ENCODE measurements around the gene STIP1. TPM values are rescaled to one million over a fixed set of nuclear protein-coding genes. Genes with fewer than 3 reads are reported as not detected.
"Not testable (repeated sequence)": the region's sequence is repeated elsewhere in the genome, so short reads cannot be mapped to it uniquely, and the experiment has no call there.

STIP1 gene
- total RNA-seq, 1 donor from 2014 or later: 102 TPM

- no peaks in the 10 kb centered on the region for H3K36me3 ChIP-seq (ENCODE audit: control insufficient read depth, insufficient read depth, low read length)
- no peaks in the 10 kb centered on the region for H3K27me3 ChIP-seq (ENCODE audit: control insufficient read depth, insufficient read depth, low read length)
- peak; percentile 50 for FAIRE-seq
- TF ChIP-seq, protein P1, sequence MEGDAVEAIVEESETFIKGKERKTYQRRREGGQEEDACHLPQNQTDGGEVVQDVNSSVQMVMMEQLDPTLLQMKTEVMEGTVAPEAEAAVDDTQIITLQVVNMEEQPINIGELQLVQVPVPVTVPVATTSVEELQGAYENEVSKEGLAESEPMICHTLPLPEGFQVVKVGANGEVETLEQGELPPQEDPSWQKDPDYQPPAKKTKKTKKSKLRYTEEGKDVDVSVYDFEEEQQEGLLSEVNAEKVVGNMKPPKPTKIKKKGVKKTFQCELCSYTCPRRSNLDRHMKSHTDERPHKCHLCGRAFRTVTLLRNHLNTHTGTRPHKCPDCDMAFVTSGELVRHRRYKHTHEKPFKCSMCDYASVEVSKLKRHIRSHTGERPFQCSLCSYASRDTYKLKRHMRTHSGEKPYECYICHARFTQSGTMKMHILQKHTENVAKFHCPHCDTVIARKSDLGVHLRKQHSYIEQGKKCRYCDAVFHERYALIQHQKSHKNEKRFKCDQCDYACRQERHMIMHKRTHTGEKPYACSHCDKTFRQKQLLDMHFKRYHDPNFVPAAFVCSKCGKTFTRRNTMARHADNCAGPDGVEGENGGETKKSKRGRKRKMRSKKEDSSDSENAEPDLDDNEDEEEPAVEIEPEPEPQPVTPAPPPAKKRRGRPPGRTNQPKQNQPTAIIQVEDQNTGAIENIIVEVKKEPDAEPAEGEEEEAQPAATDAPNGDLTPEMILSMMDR (IDR thresholded peaks at IDR 0.05; ENCODE audit: insufficient read depth, low read length, severe bottlenecking): no peak
- no peak for DNase-seq (ENCODE audit: low read depth)
- H3K4me3 ChIP-seq (ENCODE audit: low read depth, low read length): no peak overlapping the region
Measured at GRCh38 chr11:64156235-64157011, 29.5 kb upstream of the STIP1 start.

DNA sequence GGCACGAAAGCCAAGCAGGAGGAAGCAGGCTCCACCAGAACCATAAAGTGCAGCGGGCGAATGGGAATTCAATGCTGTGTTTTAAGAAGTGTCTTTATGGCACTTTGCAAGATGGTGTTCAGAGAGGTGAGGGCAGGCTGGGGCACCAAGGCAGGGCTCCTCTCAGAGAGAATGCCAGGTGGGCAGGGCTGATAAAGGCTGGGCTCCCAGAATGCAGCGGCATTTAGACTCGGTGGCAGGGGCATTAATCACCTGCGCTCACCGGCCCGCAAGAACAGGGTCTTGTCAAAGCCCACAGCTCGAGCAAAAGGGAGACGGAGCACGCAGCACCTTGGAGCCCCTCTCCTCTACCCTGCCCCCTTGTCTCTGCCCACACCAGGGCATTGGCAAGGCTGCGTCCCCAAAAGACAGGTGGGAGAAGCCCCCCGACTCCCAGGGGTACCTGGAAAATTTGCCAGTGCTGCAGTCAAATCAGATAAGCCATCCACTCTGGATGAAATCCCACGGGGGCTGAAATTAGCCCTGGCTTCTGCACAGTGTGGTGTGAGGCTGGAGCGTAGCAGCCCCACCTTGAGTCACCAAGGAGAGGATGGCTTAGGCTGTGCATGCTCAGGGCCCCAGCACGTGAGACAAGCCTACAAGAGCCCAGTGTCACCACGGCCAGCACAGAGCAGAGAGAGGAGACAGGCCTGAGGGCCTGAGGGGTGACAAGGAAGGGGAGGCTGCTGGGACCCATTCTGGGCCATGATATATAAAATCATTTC lies 28.2 kb upstream of the STIP1 start:
- DNase-seq (ENCODE audit: low read depth) (no peak), FAIRE-seq (no peak)
- Histone ChIP-seq H3K27me3 (ENCODE audit: control insufficient read depth, insufficient read depth, low read length) (no peaks in the 10 kb centered on the region), H3K36me3 (ENCODE audit: control insufficient read depth, insufficient read depth, low read length) (no peaks in the 10 kb centered on the region), H3K4me3 (ENCODE audit: low read depth, low read length) (no peak overlapping the region)
- TF ChIP-seq, protein P1 (IDR thresholded peaks at IDR 0.05; ENCODE audit: insufficient read depth, low read length, severe bottlenecking): no peak

DNA sequence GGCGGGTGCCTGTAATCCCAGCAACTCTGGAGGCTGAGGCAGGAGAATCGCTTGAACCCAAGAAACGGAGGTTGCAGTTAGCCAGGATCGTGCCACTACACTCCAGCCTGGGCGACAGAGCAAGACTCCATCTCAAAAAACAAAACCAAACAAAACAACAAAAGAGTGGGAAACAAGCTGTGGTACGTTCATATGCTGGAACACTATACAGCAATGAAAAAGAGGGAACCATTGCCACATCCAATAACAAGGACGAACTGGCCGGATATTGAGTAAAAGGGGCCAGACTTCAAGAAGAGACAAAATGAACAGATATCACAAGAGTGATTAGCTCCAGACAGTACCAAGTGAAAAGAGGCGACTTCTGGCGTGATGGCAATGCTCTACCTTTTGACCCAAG lies 24.9 kb upstream of the STIP1 start:
- no peak overlapping the region for H3K4me3 ChIP-seq (ENCODE audit: low read depth, low read length)
- no peak for FAIRE-seq
- H3K27me3 ChIP-seq (ENCODE audit: control insufficient read depth, insufficient read depth, low read length): no peaks in the 10 kb centered on the region
- DNase-seq (ENCODE audit: low read depth): no peak
- TF ChIP-seq, protein P1 (IDR thresholded peaks at IDR 0.05; ENCODE audit: insufficient read depth, low read length, severe bottlenecking): no peak
- H3K36me3 ChIP-seq (ENCODE audit: control insufficient read depth, insufficient read depth, low read length): no peaks in the 10 kb centered on the region

GRCh38 chr11:64162769-64163168 lies 23.2 kb upstream of the STIP1 start:
- not testable (repeated sequence) for H3K36me3 ChIP-seq (ENCODE audit: control insufficient read depth, insufficient read depth, low read length); H3K4me3 ChIP-seq (ENCODE audit: low read depth, low read length); H3K27me3 ChIP-seq (ENCODE audit: control insufficient read depth, insufficient read depth, low read length); DNase-seq (ENCODE audit: low read depth); FAIRE-seq

DNA sequence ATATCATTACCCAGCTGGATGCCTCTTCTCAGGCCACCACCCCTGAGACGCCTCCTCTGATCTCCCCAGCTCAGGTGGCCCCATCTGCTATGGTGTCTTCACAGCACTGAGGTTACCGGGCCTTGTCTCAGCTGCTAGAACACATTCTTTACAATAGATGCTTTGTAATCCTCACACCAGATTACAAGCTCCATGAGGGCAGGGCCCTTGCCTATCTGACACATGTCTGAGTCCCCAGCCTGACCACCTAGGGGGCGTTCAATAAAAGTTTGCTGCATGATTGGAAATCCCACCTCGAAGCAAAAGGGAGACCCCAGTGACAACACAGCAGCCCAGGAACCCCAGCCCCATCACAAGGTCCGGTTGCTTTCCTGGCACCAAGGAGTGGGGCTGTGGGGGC lies 22.0 kb upstream of the STIP1 start:
- TF ChIP-seq, protein P1 (IDR thresholded peaks at IDR 0.05; ENCODE audit: insufficient read depth, low read length, severe bottlenecking): no peak
- H3K27me3 ChIP-seq (ENCODE audit: control insufficient read depth, insufficient read depth, low read length): no peaks in the 10 kb centered on the region
- no peak overlapping the region for H3K4me3 ChIP-seq (ENCODE audit: low read depth, low read length)
- FAIRE-seq (no peak), DNase-seq (ENCODE audit: low read depth) (no peak)
- H3K36me3 ChIP-seq (ENCODE audit: control insufficient read depth, insufficient read depth, low read length): no peaks in the 10 kb centered on the region

All from bronchial epithelial cell (primary cell).